Measurements from ENCODE around the gene RMND1. TPM values are rescaled to one million over a fixed set of nuclear protein-coding genes. Genes with fewer than 3 reads are reported as not detected.

RMND1 gene
- total RNA-seq, 3 donors from 2014 or later (not counting 1 experiment from before 2014, with no cell fraction given) = 10.6 to 14.7 (median 11.3) TPM

GRCh38 chr6:151391471-151392413, 60.2 kb downstream of the RMND1 start, which contains the start of gene ZBTB2:
Gene ZBTB2 (minus strand): TSS chr6:151391559. CDS start chr6:151373637, 17,922 bp downstream.
- no peaks in the 10 kb centered on the region for H3K36me3 Mint-ChIP-seq
- peak within 1 kb of the TSS; percentile 96 for H3K4me3 Mint-ChIP-seq
- H3K27me3 Mint-ChIP-seq (ENCODE audit: low read depth in 2 of 2) = no peaks in the 10 kb centered on the region
- DNase-seq (peak; percentile 60 to 80), ATAC-seq (peak; percentile 0 to 12 (median 2))
- peak within 1 kb of the TSS; percentile 95 for H3K27ac ChIP-seq (ENCODE audit: low read length)
- peaks cover 52 to 62% of the 10 kb centered on the region in 2 donors for H3K4me1 Mint-ChIP-seq
- TF ChIP-seq CTCF (IDR thresholded peaks at IDR 0.05) = no peak
- H3K27me3 ChIP-seq (ENCODE audit: control insufficient read depth, insufficient read depth, low read length) = no peaks in the 10 kb centered on the region
- H3K36me3 ChIP-seq (ENCODE audit: control insufficient read depth, insufficient read depth, low read length) = peaks cover 3% of the 10 kb centered on the region
- no peaks in the 10 kb centered on the region for H3K9me3 Mint-ChIP-seq
- H3K4me1 ChIP-seq (ENCODE audit: control insufficient read depth, insufficient read depth, low read length) = peaks cover 42% of the 10 kb centered on the region
- no peaks in the 10 kb centered on the region for H3K9me3 ChIP-seq (ENCODE audit: control insufficient read depth, insufficient read depth, low read length)
- under 1% methylated on average over 45 of the region's 57 CpGs for WGBS (ENCODE audit: insufficient coverage)
- intact Hi-C loops (cut with micrococcal nuclease) = no loop called here
- H3K4me3 ChIP-seq (ENCODE audit: low read length) = peak within 1 kb of the TSS; percentile 70
- peak within 1 kb of the TSS; percentile 97 to 99 for H3K27ac Mint-ChIP-seq

- Mint-ChIP-seq H3K9me3 (no peaks in the 10 kb centered on the region), H3K4me3 (peak overlapping the region; percentile 96), H3K4me1 (peaks cover 50 to 55% of the 10 kb centered on the region in 2 donors), H3K36me3 (no peaks in the 10 kb centered on the region), H3K27ac (peak overlapping the region; percentile 97 to 99), H3K27me3 (ENCODE audit: low read depth in 2 of 2) (no peaks in the 10 kb centered on the region)
- DNase-seq (peak; percentile 82 to 90), ATAC-seq (peak in 2 of 3 donors; percentile 7 to 9)
- Histone ChIP-seq H3K4me1 (ENCODE audit: control insufficient read depth, insufficient read depth, low read length) (peaks cover 42% of the 10 kb centered on the region), H3K36me3 (ENCODE audit: control insufficient read depth, insufficient read depth, low read length) (peaks cover 3% of the 10 kb centered on the region), H3K27ac (ENCODE audit: low read length) (peak overlapping the region; percentile 95), H3K4me3 (ENCODE audit: low read length) (peak overlapping the region; percentile 70), H3K27me3 (ENCODE audit: control insufficient read depth, insufficient read depth, low read length) (no peaks in the 10 kb centered on the region), H3K9me3 (ENCODE audit: control insufficient read depth, insufficient read depth, low read length) (no peaks in the 10 kb centered on the region)
- 0% methylated on average over 71 of the region's 78 CpGs for WGBS (ENCODE audit: insufficient coverage)
- no peak for TF ChIP-seq CTCF (IDR thresholded peaks at IDR 0.05)
- intact Hi-C loops (cut with micrococcal nuclease) = loop anchor here (1.0 kb wide), 2 partner anchors 18 to 61 kb away; partner anchors contain the start of gene RMND1
Measured at GRCh38 chr6:151390851-151391470, 61.0 kb downstream of the RMND1 start.

GRCh38 chr6:151390276-151390850, 61.6 kb downstream of the RMND1 start:
- H3K4me3 ChIP-seq (ENCODE audit: low read length) = peak overlapping the region; percentile 70
- intact Hi-C loops (cut with micrococcal nuclease) = loop anchor here (1.0 kb wide), 2 partner anchors 17 to 62 kb away; partner anchors contain the start of gene RMND1
- Mint-ChIP-seq H3K27ac (peak overlapping the region; percentile 95 to 99), H3K4me3 (peak overlapping the region; percentile 95), H3K27me3 (ENCODE audit: low read depth in 2 of 2) (no peaks in the 10 kb centered on the region), H3K4me1 (peaks cover 52% of the 10 kb centered on the region in 2 donors), H3K9me3 (no peaks in the 10 kb centered on the region), H3K36me3 (no peaks in the 10 kb centered on the region)
- WGBS (ENCODE audit: insufficient coverage) = under 1% methylated on average over 79 of the region's 79 CpGs
- ATAC-seq (peak; percentile 74 to 92 (median 75)), DNase-seq (peak; percentile 96 to 99)
- peaks cover 36% of the 10 kb centered on the region for H3K4me1 ChIP-seq (ENCODE audit: control insufficient read depth, insufficient read depth, low read length)
- H3K36me3 ChIP-seq (ENCODE audit: control insufficient read depth, insufficient read depth, low read length) = peaks cover 3% of the 10 kb centered on the region
- peak overlapping the region; percentile 95 for H3K27ac ChIP-seq (ENCODE audit: low read length)
- TF ChIP-seq CTCF (IDR thresholded peaks at IDR 0.05) = no peak
- H3K27me3 ChIP-seq (ENCODE audit: control insufficient read depth, insufficient read depth, low read length) = no peaks in the 10 kb centered on the region
- H3K9me3 ChIP-seq (ENCODE audit: control insufficient read depth, insufficient read depth, low read length) = no peaks in the 10 kb centered on the region

Data from natural killer cell (primary cell).